GM19468 (cell line): Measurements from ENCODE around the gene CERS5.
A peak's percentile ranks its signal among the peaks of the same experiment; 100 is the strongest.

Experiments
- ATAC-seq: cut with Tn5 transposase; IDR thresholded peaks from one replicate; pipeline ENCODE4 v1.9.1; 2021; ENCODE audit warnings: mild to moderate bottlenecking, moderate library complexity, moderate number of reproducible peaks; ENCODE audit not compliant: unreplicated experiment; ENCODE audit errors: extremely low read depth

The CERS5 gene

DNA sequence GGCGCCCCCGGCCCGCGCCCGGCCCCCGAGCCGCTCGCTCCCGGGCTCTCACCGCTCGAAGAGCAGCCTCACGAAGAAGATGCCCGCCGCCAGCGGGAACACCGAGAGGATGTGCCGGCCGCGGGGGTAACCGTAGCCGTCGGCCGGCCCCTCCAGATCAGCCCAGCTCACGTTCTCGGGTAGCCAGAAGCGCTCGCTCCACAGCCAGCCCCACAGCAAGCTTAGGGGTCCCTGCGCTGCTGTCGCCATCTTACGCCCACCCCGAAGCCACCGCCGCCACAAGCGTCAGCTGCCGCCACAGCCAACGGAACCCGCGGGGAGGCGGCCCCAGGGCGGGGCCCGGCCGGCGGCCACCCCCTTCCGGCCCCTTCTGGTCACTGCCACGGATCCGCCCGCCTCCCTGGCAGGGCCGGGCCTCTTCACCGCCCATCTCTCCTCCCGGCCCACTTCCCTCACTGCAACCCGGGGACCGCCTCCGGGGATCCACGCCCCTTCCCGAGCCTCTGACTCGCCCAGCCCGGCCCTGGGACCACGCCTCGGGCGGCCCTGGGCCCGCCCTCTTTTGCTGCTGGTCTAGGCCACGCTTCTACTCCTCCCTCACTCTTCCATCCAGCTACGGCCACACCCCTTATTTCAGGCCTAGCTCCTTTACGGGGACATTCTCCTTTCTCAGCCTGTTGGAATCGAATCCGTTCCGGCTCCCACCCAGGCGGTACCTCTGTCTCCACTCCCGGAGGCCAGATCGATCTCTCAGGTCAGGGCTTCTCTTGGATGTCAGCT lies at the start of gene CERS5:
Gene CERS5, minus strand, starts transcription at position 321 of the 780 bp plus-strand sequence. Its CDS starts 72 bp downstream, at position 249.
- ATAC-seq = peak; percentile 96

- ATAC-seq = no peak
These were observed 47.9 kb upstream of the CERS5 start for GRCh38 chr12:50215033-50215432.

DNA sequence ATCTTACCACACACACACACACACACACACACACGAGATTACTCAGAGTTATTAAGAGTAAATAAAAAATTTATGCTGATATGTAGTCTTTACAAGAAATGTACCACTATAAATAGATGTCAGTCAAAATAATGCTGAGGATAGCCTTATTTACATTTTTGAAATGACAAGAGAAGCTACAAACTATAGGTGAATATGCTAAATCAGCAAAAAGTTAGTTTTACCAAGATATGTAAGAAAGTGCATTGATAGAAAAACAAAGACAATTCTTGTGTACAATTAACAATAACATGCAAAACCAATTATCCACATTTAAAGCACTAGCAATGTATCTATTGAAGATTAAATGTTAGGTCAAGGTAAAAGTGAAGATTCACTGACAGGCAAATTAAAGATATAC lies 46.8 kb upstream of the CERS5 start:
- ATAC-seq = no peak

- no peak for ATAC-seq
These were observed 46.3 kb upstream of the CERS5 start for GRCh38 chr12:50213439-50213838.

DNA sequence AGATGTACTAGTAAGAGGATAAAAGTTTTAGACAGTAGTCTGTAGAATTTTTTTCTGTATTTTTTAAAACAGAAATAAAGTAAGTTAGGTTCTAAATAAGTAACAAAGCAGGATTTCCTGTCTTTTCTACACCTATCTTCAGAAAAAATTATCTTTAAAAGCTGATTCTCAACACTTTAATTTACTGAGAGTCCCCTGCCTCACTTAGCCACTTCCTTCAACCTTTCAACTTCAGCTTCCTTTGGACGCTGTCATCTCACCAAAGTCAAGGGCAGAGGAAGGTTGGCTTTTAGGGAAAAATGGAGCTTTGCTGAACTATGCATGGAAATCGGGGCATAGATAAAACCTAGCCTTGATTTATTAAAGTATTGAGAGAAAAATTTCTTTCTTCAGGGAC lies 44.9 kb upstream of the CERS5 start:
- ATAC-seq = no peak

DNA sequence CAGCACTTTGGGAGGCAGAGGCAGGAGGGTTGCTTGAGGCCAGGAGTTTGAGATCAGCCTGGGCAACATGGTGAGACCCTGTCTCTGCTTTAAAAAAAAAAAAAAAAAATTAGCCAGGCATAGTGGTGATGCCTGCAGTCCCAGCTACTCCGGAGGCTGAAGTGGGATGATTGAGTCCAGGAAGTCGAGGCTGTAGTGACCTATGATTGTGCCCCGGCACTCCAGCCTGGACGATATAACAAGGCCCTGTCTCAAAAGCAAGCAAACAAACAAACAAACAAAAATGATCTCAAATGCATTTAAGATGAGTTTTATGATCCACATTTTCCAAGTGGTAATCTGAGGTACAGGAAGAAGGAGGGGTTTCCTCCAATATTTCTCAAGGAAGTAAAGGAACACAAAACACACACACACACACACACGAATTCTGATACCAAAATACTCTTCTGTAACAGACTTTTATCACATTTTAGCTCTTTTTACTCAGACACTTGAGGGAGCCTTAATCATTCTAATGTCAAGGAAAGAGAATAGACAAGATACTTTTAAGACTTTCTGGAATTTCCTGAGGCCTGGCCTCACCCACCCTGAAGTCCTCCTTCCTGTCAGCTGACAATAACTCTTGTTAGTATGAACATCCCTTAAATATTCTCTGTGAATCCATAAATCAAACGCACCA lies 44.4 kb upstream of the CERS5 start:
- ATAC-seq = no peak

DNA sequence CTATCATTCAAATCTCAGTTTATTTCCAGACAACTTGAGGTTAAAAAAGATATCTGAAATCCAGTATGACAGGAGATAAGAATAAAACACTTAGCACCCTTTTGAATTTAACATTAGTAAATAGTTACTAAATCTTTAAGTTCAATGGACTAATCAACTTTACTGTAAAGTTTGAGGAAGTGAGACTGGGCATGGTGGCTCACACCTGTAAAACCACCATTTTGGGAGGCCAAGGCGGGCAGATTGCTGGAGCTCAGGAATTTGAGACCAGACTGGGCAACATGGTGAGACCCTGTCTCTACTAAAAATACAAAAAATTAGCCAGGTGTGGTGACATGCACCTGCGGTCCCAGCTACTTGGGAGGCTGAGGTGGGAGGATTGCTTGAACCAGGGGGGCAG lies 40.3 kb upstream of the CERS5 start:
- ATAC-seq = no peak

DNA sequence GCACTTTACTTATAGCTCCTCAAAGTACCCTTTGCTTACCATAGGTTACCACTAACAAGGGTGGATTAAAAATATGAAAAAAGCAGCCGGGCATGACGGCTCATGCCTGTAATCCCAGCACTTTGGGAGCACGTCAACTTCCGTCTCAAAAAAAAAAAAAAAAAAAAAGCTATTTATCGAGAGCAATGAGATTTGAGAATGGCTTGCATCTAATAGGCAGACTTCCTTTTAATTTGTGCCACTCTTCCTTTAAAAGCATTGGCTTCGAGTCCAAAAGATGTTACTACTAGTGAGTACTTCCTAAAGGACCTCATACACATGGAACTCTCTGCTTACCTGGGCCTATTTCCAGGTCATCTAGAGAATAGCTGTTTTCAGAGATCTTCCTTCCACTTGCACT lies 38.5 kb upstream of the CERS5 start:
- no peak for ATAC-seq

DNA sequence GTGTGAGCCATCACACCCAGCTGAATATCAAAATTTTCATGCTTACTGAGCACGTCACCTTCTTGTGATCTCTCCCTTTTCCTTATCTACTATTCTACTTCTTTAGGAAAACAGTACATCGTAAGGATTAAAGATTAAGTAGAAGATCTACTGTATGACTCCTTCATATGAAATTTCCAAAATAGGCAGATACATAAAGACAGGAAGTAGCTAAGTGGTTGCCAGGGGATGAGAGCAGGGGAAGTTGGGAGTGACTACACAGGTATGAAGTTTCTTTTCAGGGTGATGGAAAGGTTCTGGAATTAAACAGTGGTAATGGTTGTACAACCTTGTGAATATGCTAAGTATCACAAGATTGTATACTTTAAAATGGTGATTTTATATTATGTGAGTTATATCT lies 36.5 kb upstream of the CERS5 start:
- ATAC-seq = no peak

GRCh38 chr12:50201987-50202521 lies 34.9 kb upstream of the CERS5 start:
- ATAC-seq = no peak

- ATAC-seq = no peak
These were observed 33.5 kb upstream of the CERS5 start for GRCh38 chr12:50200552-50201273.

GRCh38 chr12:50198829-50199228 lies 31.7 kb upstream of the CERS5 start:
- no peak for ATAC-seq

DNA sequence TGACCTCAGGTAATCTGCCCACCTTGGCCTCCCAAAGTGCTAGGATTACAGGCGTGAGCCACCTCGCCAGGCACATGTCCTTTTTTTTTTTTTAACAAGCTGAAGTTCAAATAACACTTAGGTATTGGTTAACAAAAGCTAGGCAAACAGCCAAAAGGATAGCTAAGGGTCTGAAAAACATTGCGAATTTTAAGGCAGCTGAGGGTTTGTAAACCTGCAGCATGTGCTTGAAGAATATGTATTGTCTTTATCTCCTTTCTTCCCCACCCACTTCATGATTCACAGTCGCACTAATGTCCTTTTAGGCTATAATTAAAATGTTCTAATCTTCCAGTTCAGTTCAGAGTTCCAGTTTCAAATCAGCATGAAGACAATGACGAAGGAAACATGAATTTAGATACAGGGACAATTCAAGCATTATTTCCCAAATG lies 30.1 kb upstream of the CERS5 start:
- no peak for ATAC-seq

DNA sequence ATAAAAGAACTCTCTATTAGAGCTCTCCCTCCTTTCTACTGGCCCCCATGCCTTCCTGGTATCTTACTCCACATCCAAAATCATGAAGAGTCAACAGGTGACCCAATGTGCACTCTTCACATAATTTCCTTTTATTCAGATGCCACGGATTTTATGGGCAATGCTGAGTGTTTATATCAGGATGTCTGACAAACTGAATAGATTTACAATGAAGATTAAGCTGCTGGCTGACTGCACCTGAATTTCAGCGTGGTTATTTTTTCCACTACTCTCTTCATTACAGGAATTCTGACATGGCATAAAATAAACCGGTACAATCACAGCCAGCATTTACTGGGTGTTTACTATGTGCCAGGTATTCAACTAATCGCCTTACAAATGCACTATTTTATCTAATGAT lies 29.4 kb upstream of the CERS5 start:
- ATAC-seq = no peak

- no peak for ATAC-seq
These were observed 28.7 kb upstream of the CERS5 start for GRCh38 chr12:50195832-50196231.

- no peak for ATAC-seq
These were observed 25.7 kb upstream of the CERS5 start for GRCh38 chr12:50192908-50193307.

DNA sequence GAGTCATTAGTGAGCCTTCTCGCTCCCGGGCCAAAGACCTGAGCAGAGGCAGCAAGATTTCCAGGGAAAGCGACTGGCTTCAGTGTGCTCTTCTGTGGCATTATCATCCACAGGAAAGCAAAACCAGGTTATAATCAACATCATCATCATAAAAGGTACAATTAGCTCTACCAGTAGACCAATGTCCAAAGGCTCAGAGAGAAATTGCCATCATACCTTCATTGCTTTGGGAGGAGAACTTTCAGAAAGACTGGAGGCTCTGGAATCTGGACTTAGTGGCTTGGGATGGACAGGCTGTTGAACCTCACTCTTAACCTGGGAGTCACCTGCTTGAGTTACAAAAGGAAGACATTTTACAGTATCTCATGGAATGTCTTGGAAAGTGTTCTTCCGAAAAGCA lies 25.1 kb upstream of the CERS5 start:
- ATAC-seq = no peak

- ATAC-seq = no peak
These were observed 23.7 kb upstream of the CERS5 start for GRCh38 chr12:50190859-50191258.

DNA sequence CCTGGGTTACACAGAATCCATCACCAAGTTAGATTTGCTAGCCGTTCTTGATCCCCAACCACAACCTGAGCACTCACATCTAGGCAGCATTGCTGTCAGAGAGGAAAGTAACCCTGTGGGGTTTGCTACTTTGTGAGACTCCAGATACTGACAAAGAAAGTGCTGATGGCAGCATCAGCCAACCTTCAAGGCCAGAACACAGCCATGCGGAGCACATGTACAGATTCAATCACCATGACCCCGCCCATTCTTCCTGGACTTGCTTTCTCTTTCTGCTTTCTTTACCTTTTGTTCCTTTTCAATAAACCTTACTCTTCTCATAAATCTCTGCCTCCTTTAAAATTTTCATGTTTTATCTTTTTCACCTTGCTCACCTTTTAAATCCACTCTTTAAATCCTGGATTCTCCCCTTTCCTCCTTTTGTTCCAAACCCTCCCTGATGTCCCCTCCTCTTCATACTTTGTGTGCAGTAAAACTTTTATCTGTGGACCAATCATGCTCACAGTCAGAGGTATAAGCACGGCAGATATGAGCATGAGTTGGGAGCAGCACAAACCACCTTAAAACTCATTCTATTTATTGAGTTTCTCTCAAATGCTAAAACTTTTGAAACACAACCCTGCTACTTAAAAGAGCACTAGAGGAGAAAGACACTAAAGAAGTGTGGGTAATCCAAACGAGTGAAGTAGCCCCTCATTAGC lies 21.9 kb upstream of the CERS5 start:
- no peak for ATAC-seq

- ATAC-seq = no peak
These were observed 21.1 kb upstream of the CERS5 start for GRCh38 chr12:50188241-50188781.
